Left lung (tissue), 10 donors: ENCODE results near the gene EPHA2. TPM values are rescaled to one million over a fixed set of nuclear protein-coding genes. Genes with fewer than 3 reads are reported as not detected.
A peak's percentile ranks its signal among the peaks of the same experiment; 100 is the strongest.

Experiments
- ATAC-seq: fragments of 200-7000 bp; cut with Tn5 transposase; one replicate; pipeline ENCODE4 v1.9.1; 2020; ENCODE audit warnings: moderate library complexity
- DNase-seq, 4 donors: peaks; one replicate each; pipeline ENCODE4 v3.0.0-alpha.2; 2013 to 2020
- H3K27ac ChIP-seq, 2 donors: fragments of 200-600 bp; sonication (generic) in 1 of 2; one replicate each; pipeline versions ENCODE4 v1.5.0 to v1.8.0; 2020 to 2021
- H3K27me3 ChIP-seq, 2 donors: fragments of 200-600 bp; sonication (generic) in 1 of 2; one replicate each; pipeline versions ENCODE4 v1.5.0 to v1.8.0; 2020 to 2021
- H3K36me3 ChIP-seq, 2 donors: fragments of 200-600 bp; sonication (generic) in 1 of 2; one replicate each; pipeline versions ENCODE4 v1.5.0 to v1.8.0; 2020 to 2021
- H3K4me1 ChIP-seq, 2 donors: fragments of 200-600 bp; one replicate each; pipeline ENCODE4 v1.8.0; 2021
- H3K4me3 ChIP-seq, 2 donors: fragments of 200-600 bp; sonication (generic) in 1 of 2; one replicate each; pipeline versions ENCODE4 v1.5.0 to v1.8.0; 2020 to 2021; ENCODE audit warnings: mild to moderate bottlenecking in 1 of 2
- H3K9me3 ChIP-seq, 2 donors: fragments of 200-600 bp; sonication (generic) in 1 of 2; one replicate each; pipeline versions ENCODE4 v1.5.0 to v1.8.0; 2020 to 2021
- CTCF ChIP-seq, 2 donors: fragments of 200-600 bp; sonication (generic) in 1 of 2; IDR thresholded peaks; one replicate each; pipeline versions ENCODE4 v1.5.0 to v1.8.0; 2021; ENCODE audit warnings: antibody characterized with exemption in 2 of 2
- intact Hi-C, 2 donors: fragments of 100-400 bp; cut with DNase I; formaldehyde crosslinking; loops; one replicate each; pipeline versions ENCODE4 v1.11.2 to v1.14.2; 2022
- polyA plus RNA-seq, 6 donors: library from polyadenylated mRNA; unstranded; fragments of 120-200 nt; gene quantifications; one replicate each; pipeline ENCODE4 v1.2.1, GENCODE V29; 2013; ENCODE audit not compliant: insufficient read length in 6 of 6
- total RNA-seq, 2 donors: library from RNA; stranded (reverse); fragmentation: NEBNext Ultra II Directional; extraction: Animal tissue kit (Norgen Biotek cat#: 25700); gene quantifications; one replicate each; pipeline ENCODE4 v1.2.1, GENCODE V29; 2021
- donor health status: DM: no; HTN: yes; CAD: no.
- donor health status: DM: no; HTN: no; CAD: no.

Gene EPHA2
- total and polyA plus RNA-seq, 8 donors = 12.6 to 62.6 (median 33.9) TPM

GRCh38 chr1:16116625-16117024 is 39.2 kb downstream of the EPHA2 start:
- DNase-seq (peak in 1 of 4 donors; percentile 41), ATAC-seq (no peak)
- peaks cover under 1 to 5% of the 10 kb centered on the region in 2 donors for H3K4me1 ChIP-seq
- H3K4me3 ChIP-seq = no peak overlapping the region
- H3K9me3 ChIP-seq = no peaks in the 10 kb centered on the region
- H3K27me3 ChIP-seq = no peaks in the 10 kb centered on the region
- intact Hi-C loops = no loop called here
- no peaks in the 10 kb centered on the region for H3K36me3 ChIP-seq
- H3K27ac ChIP-seq = no peak overlapping the region
- no peak for TF ChIP-seq CTCF (IDR thresholded peaks at IDR 0.05)

- intact Hi-C loops = no loop called here
- H3K27ac ChIP-seq = no peak overlapping the region
- no peak overlapping the region for H3K4me3 ChIP-seq
- no peak for TF ChIP-seq CTCF (IDR thresholded peaks at IDR 0.05)
- no peaks in the 10 kb centered on the region for H3K9me3 ChIP-seq
- H3K4me1 ChIP-seq = no peaks in the 10 kb centered on the region
- no peaks in the 10 kb centered on the region for H3K36me3 ChIP-seq
- no peaks in the 10 kb centered on the region for H3K27me3 ChIP-seq
- DNase-seq (peak in 1 of 4 donors; percentile 70), ATAC-seq (no peak)
Observed at GRCh38 chr1:16116002-16116401, 39.9 kb downstream of the EPHA2 start.

GRCh38 chr1:16115468-16115983 is 40.3 kb downstream of the EPHA2 start:
- TF ChIP-seq CTCF (IDR thresholded peaks at IDR 0.05) = no peak
- no peaks in the 10 kb centered on the region for H3K36me3 ChIP-seq
- ATAC-seq = no peak
- no peak overlapping the region for H3K4me3 ChIP-seq
- peak in 1 of 4 donors; percentile 27 for DNase-seq
- H3K27ac ChIP-seq = no peak overlapping the region
- no peaks in the 10 kb centered on the region for H3K9me3 ChIP-seq
- H3K4me1 ChIP-seq = no peaks in the 10 kb centered on the region
- intact Hi-C loops = no loop called here
- no peaks in the 10 kb centered on the region for H3K27me3 ChIP-seq

GRCh38 chr1:16114527-16115467 is 41.1 kb downstream of the EPHA2 start:
- peak in 1 of 4 donors; percentile 58 for DNase-seq
- Histone ChIP-seq H3K4me3 (no peak overlapping the region), H3K9me3 (no peaks in the 10 kb centered on the region), H3K4me1 (no peaks in the 10 kb centered on the region), H3K27me3 (no peaks in the 10 kb centered on the region), H3K27ac (no peak overlapping the region), H3K36me3 (no peaks in the 10 kb centered on the region)
- no peak for ATAC-seq
- TF ChIP-seq CTCF (IDR thresholded peaks at IDR 0.05) = no peak
- intact Hi-C loops = no loop called here
